Bronchial epithelial cell (primary cell): ENCODE data around the gene DNAAF2. TPM values are rescaled to one million over a fixed set of nuclear protein-coding genes. Genes with fewer than 3 reads are reported as not detected.
"Not testable (repeated sequence)": the region's sequence is repeated elsewhere in the genome, so short reads cannot be mapped to it uniquely, and the experiment has no call there.

Source experiments
- DNase-seq: peaks from one replicate; pipeline ENCODE4 v3.0.0-alpha.2; 2010; ENCODE audit warnings: low read depth
- FAIRE-seq: peaks from 2 replicates; lab custom pipeline; 2011; peaks lifted over from hg19 to GRCh38; lab: Jason Lieb, UNC
- H3K27me3 ChIP-seq: 2 replicates; pipeline ENCODE4 v1.5.1; 2011; ENCODE audit warnings: low read length; ENCODE audit not compliant: control insufficient read depth, insufficient read depth
- H3K36me3 ChIP-seq: 2 replicates; pipeline ENCODE4 v1.5.1; 2011; ENCODE audit warnings: low read length; ENCODE audit not compliant: control insufficient read depth, insufficient read depth
- H3K4me3 ChIP-seq: 2 replicates; pipeline ENCODE4 v1.5.1; 2011; ENCODE audit warnings: mild to moderate bottlenecking, low read depth, low read length, control low read depth
- total RNA-seq: library from RNA; depleted of rRNA; stranded (reverse); fragments of >200 nt; gene quantifications from 2 replicates; pipeline ENCODE4 v1.2.1, GENCODE V29; 2014
- TF ChIP-seq, protein P1 (sequence below): IDR thresholded peaks from 2 replicates; pipeline ENCODE4 v1.5.1; 2011; ENCODE audit warnings: mild to moderate bottlenecking, moderate library complexity, low read length, control low read depth, inconsistent platforms; ENCODE audit not compliant: insufficient read depth, severe bottlenecking

The DNAAF2 gene
- total RNA-seq, 1 donor from 2014 or later: 10.8 TPM

DNA sequence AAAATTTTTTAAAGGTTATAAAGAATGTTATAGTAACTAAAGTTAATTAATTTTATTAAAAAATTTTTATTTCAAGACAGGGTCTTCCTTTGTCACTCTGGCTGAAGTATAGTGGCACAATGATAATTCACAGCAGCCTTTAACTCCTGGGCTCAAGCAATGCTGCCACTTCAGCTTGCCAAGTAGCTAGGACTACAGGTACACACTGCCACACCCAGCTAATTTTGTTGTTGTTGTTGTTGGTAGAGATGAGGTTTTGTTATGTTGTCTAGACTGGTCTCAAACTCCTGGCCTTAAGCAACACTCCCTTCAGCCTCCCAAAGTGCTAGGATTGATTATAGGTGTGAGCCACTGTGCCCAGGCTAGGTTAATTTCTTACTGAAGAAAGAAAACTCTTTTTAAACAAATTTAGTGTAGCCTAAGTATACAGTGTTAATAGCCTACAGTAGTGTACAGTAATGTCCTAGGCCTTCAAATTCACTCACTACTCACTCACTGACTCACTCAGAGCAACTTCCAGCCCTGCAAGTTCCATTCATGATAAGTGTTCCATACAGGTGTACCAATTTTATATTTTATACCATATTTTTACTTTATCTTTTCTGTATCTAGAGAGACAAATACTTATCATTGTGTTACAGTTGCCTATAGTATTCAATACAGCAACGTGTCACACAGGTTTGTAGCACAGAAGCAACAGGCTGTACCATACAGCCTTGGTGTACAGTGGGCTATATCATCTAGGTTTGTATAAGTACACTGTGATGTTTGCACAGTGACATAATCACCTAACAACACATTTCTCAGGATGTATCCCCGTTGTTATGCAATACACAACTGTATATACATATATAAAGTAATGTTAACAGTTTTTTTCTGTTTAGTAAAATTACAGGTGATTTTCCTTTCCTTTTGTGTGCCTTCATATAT, 24.7 kb upstream of the DNAAF2 start:
- no peak for FAIRE-seq
- peak; percentile 92 for DNase-seq
- Histone ChIP-seq H3K4me3 (no peak overlapping the region), H3K36me3 (no peaks in the 10 kb centered on the region), H3K27me3 (no peaks in the 10 kb centered on the region)
- TF ChIP-seq, protein P1, sequence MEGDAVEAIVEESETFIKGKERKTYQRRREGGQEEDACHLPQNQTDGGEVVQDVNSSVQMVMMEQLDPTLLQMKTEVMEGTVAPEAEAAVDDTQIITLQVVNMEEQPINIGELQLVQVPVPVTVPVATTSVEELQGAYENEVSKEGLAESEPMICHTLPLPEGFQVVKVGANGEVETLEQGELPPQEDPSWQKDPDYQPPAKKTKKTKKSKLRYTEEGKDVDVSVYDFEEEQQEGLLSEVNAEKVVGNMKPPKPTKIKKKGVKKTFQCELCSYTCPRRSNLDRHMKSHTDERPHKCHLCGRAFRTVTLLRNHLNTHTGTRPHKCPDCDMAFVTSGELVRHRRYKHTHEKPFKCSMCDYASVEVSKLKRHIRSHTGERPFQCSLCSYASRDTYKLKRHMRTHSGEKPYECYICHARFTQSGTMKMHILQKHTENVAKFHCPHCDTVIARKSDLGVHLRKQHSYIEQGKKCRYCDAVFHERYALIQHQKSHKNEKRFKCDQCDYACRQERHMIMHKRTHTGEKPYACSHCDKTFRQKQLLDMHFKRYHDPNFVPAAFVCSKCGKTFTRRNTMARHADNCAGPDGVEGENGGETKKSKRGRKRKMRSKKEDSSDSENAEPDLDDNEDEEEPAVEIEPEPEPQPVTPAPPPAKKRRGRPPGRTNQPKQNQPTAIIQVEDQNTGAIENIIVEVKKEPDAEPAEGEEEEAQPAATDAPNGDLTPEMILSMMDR: no peak

DNA sequence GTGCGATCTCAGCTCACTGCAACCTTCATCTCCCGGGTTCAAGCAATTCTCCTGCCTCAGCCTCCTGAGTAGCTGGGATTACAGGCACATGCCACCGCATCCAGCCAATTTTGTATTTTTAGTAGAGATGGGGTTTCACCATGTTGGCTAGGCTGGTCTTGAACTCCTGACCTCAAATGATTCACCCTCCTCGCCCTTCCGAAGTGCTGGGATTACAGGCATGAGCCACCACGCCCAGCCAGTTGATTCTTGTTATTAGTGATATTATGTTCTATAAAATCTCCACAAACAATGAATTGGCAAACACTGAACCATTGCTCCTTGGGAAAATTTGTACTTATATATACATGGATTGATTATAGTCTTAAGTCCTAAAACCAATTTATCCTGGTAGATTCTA, 22.5 kb upstream of the DNAAF2 start:
- FAIRE-seq, H3K4me3 ChIP-seq, H3K27me3 ChIP-seq, H3K36me3 ChIP-seq: not testable (repeated sequence)
- peak; percentile 55 for DNase-seq

DNA sequence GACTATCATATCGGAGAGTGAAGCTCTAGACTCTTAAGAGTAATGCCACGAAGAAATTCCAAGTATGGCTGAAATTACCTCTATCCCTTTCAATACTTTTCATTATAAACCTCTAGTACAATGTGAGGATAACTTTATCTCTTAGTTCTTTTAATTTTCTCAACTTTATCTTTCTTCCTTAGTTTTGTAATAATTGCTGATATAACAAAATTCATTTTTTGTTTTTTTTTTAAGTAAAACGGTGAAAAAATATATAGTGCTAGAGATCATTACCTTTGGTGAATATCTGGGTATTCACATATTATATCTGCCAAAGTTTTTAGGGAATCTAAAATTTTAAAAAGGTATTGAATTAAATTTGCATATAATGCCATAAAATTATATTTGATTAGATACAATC, 19.5 kb upstream of the DNAAF2 start:
- Histone ChIP-seq H3K27me3 (no peaks in the 10 kb centered on the region), H3K4me3 (no peak overlapping the region), H3K36me3 (no peaks in the 10 kb centered on the region)
- TF ChIP-seq, protein P1: no peak
- FAIRE-seq (no peak), DNase-seq (no peak)

DNA sequence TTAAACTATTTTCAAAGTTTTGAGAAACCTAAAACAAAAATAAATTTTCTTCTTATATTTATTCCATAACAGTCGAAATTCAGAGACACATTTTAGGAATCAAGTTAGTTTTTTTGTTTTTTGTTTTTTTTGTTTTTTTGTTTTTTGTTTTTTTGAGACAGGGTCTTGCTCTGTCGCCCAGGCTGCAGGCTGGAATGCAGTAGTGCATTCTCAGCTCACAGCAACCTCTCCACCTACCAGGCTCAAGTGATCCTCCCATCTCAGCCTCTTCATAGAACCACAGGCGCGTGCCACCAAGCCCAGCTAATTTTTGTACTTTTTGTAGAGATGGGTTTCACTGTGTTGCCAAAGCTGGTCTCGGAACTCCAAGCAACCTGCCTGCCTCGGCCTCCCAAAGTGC, 18.5 kb upstream of the DNAAF2 start:
- Histone ChIP-seq H3K27me3 (no peaks in the 10 kb centered on the region), H3K4me3 (no peak overlapping the region), H3K36me3 (no peaks in the 10 kb centered on the region)
- DNase-seq (no peak), FAIRE-seq (no peak)
- TF ChIP-seq, protein P1: no peak

DNA sequence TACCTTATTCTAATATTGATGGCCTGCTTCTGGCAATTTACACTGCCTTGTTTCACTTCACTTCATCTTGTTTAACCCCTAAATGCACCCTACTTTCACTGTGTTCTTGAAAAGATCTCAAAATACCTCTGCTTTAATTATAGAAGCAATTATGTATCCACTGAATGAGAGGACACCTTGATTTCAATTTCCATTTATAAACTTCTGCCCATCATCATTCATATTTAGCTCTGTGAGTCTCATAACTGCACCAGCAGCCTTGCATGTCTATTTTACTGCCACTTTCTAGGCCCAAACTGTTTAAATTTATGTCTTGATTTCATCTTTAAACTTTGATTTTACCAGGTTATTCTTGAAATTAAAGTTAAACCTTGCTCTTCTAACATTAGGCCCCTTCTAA, 7.1 kb upstream of the DNAAF2 start:
- Histone ChIP-seq H3K27me3 (no peaks in the 10 kb centered on the region), H3K36me3 (peaks cover 2% of the 10 kb centered on the region), H3K4me3 (no peak overlapping the region)
- no peak for DNase-seq
- TF ChIP-seq, protein P1: no peak
- FAIRE-seq: no peak

DNA sequence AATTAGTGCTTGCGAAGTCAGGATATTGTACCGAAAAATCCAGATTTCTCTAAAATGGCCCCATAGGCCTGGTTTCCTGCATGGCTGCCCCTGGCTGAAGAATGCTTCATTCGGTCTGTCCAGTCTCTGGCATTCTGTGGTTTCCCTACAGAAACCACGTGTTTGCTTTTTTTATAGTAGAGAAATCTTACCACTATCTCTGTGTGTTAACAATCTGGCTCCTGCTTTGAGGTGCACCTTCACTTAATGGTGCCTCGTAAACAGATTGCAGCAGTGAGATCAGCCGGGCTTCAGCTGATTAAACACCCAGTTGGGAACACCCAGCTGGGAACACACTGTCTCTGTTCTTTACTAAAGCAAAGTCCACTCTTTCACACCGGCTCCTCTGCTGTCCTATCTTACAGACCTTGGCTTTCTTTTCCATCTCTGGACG, 6.7 kb upstream of the DNAAF2 start:
- no peaks in the 10 kb centered on the region for H3K27me3 ChIP-seq
- H3K36me3 ChIP-seq: peaks cover 2% of the 10 kb centered on the region
- DNase-seq (no peak), FAIRE-seq (no peak)
- TF ChIP-seq, protein P1: no peak
- no peak overlapping the region for H3K4me3 ChIP-seq
